NCI-H748 (cell line): ENCODE results near the gene NAT14.
A peak's percentile ranks its signal among the peaks of the same experiment; 100 is the strongest.
"Not testable (repeated sequence)": the region's sequence is repeated elsewhere in the genome, so short reads cannot be mapped to it uniquely, and the experiment has no call there.

Experiments
- DNase-seq: peaks from one replicate; lab custom pipeline; 2025; ENCODE audit not compliant: unreplicated experiment; lab: John Stamatoyannopoulos, UW

Gene NAT14, protein sequence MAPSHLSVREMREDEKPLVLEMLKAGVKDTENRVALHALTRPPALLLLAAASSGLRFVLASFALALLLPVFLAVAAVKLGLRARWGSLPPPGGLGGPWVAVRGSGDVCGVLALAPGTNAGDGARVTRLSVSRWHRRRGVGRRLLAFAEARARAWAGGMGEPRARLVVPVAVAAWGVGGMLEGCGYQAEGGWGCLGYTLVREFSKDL

DNA sequence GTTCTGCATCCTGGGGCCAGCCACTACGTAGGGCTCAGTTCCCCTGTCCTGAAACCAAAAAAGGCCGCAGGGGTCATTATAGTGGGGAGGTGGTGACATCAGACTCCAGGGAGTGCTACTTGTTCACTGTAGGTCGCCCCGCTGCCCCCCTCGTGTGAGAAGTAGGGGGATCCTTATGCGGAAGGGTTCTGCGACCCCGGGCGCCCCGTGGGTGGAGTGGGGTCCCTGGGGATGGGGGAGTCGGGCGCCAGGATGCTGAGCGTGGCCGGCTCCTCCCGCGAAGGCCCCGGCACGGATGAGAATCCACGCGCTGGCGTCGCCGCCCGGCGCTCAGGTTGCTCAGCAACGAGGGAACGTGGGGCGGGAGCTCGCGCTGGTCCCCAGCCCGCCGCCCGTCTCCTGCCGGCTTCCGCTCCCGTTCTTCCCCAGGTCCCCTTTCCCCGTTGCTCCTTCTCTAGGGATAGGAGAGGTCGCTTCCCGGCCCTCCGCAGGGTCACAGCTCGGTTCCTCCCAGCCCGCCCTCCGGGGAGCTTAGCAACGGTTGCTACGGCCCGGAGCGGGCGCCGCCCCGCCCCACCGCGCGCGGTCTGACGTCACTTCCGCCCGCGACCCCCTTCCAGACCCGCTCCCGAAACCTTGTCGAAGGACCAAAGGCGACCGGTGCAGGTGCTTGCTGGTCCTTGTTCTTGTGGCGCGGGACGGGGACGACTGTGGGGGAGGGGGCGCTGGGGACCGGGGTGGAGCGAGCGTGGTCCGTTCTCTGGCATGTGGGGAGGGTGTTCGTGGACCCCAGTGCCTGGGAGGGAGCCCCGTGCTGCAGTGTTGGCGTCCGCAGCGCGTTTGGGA, at the start of gene NAT14:
Gene NAT14 (plus strand): TSS at position 596 of the 846 bp plus-strand sequence. CDS start 521 bp downstream, outside the sequence.
- peak; percentile 89 for DNase-seq

DNA sequence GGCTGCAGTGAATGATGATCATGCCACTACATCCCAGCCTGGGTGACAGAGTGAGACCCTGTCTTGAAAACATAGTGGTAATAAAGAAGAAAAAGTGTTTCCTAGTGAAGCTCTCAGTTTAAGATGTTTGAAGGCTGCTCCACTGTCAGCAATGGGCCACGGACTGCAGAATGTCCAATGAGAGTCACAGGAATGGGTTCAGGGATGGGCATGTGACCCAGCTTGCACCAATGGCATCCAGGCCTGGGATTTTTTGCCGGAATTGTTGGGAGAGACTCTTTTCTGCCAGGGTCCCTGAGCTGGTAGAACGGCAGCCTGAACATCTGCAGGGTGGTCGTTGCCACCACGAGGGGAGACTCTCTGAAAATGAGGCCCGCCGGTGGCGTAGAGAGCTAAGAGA, 48.1 kb upstream of the NAT14 start:
- DNase-seq: no peak

DNA sequence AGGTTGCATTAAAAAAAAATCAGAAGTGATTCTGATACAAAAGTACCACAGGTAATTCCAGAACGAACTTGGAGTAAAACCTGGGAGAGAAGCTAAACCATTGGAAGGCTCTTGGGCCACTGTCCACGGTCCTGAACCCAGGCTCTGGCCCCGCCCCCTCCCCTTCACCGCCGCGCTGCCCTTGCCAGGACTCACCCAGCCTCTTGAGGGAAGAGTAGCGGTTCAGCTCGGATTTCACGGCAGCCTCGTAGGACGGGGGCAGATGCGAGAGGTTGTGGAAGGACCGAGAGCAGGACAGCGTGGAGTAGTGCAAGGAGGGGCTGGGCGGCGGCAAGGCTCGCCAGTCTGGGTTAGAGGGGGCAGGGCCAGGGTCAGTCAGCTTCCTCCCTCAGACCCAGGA, 47.6 kb upstream of the NAT14 start:
- DNase-seq: peak; percentile 44

DNA sequence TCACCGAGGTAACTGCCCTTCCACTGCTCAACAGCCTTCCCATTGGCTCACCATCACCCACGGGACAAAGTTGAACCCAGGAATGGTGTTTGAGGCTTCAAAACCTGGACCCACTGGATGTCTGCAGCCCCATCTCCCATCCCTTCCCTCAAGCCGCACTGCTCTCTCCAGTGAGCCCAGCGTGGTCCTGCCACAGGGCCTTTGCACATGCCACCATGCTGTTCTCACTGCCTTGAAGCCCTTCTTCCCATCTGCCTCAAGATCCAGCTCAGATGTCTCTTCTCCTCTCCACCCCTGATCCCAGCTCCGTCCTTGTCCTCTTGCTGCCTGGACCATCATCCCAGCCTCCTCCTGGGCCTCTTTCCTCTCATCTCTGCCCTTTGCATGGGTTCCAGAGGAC, 45.9 kb upstream of the NAT14 start:
- no peak for DNase-seq

DNA sequence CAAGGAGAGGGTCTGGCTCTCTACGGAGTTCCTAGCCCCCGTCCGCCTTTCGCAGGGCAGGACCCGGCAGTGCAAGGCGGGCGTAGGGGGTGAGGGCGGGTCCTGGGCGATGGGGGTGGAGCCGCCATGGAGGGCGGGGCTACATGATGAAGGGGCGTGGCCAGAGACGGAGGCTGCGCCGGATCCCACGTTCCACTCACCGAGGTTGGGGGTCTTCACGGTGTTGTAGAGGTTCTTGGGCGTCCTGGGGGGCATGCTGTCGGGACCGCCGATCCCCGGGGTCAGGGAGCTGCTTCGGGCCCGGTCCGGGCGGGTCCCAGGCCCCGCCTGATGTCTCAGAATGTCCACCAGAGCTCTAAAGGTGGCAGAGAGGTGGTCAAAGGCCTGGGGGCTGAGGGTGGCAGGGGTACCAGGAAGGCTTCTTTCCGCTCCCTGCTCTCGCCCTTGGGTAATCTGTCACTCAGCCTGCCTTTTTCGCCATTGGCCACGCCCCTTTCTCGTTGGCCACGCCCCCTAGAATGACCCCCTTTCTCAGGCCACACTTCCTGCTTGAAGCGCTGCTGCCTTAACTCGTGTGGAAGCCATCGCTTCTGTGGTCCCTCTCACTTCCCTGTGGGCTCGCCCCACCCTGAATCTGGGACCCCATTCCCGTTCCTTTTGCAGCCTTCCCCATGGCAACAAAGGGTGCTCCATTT, 44.4 kb upstream of the NAT14 start:
- no peak for DNase-seq

DNA sequence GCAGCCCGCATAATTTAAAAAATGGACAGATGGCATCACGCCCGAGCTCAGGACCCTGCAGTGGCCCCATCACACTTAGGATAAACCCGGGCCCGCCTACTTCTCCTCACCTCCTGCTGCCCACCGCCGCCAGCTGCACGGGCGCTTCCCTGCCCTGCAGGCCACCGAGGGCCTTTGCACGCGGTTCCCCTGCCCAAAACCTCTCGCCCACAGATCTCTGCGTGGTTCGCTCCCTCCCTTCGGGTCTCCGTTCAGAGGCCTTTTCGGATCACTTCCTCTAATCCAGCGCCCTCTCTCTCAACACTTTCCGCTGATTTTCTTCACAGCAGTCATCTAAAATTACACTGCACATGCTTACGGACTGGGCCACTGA, 43.7 kb upstream of the NAT14 start:
- DNase-seq: no peak

DNA sequence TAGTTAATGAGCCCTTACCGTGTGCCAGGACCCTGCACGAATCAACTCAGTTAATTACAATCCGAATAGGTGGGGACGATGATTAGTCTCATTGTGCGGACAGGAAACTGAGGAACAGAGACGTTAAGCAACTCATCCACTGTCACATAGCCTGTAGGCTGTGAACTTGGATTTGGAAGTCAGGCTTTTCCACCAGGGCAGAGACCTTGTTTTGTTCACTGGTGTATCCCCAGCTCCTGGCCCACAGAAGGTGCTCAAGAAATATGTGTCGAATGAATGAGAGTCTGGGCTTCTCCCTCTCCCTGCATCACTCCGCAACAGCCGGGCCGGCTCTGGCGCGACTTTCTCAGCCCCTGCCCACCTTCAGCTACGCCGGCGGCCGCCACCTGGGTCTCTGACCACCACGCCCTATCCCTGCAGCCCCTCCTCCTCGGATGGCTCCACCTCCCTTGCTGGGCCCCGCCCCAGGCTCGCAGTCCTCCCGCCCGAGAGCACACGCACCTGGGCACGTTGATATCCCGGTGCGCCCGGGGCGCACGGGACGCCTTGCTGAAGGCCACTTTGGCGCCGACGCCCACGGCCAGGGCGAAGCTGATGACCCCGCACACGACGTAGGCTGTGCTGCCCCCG, 43.2 kb upstream of the NAT14 start:
- peak; percentile 88 for DNase-seq

DNA sequence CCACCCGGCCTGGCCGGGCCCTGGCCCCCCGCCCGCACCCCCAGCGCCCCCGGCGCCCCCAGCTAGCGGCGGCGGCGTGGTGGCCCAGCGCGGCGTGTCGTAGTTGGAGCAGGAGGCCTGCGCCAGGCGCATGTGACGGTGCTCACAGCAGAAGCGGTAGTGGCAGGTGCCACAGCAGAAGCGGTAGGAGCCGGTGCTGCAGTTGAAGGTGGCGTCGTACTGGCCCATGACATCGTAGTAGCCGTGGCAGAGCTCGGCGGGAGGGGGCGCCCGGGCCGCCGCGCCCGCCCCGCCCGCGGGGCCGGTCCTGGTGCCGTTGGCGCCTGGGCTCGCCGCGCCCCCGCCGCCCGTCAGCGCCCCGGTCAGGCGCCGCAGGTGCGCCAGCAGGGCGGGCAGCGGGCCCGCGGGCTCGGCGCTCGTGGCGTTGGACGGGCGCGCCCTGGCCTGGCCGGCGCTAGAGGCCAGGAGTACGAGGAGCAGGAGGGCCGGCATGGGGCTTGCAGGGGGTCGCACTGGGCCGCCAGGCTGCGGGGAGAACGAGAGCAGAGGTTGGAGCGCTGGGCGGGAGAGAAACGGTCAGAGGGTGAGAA, 42.5 kb upstream of the NAT14 start:
- DNase-seq: peak; percentile 77

DNA sequence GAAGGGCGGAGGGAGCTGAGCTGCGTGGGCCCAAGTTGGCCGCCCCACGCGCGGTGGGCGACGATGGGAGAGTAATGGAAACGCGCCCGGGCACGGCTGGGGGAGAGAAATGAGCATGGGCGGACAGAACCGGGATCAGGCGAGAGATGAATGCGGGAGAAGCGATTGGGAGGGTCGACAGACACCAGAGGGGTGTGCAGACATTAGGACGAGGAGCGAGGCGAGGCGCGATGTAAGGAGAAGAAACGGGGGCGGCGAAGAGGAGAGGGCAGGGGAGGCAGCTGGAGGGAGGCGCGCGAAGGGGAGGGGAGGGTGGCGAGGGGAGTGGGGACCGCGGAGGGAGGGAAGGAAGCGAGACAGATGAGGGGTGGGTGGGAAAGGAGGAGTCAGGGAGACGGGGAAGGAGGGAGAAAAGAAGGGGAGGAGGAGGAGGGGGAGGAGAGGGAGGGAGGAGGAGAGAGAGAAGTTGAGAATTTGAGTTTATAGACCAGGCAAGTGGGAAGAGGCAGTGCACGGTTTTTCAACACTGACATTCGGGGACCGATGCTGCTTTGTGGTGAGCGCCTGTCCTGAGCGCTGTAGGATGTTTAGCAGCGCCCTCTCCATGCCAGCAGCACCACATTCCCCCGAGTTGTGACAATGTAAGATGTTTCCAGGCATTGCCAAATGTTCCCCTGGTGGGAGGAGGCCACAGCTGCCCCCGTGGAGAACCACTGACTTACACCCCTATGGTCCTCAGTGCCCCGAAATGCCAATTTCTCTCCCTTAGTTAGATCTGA, 41.8 kb upstream of the NAT14 start, which contains the start of gene SHISA7:
Gene SHISA7 (minus strand): TSS at position 256 of the 779 bp plus-strand sequence. CDS start 437 bp downstream, outside the sequence.
- peak; percentile 75 for DNase-seq

DNA sequence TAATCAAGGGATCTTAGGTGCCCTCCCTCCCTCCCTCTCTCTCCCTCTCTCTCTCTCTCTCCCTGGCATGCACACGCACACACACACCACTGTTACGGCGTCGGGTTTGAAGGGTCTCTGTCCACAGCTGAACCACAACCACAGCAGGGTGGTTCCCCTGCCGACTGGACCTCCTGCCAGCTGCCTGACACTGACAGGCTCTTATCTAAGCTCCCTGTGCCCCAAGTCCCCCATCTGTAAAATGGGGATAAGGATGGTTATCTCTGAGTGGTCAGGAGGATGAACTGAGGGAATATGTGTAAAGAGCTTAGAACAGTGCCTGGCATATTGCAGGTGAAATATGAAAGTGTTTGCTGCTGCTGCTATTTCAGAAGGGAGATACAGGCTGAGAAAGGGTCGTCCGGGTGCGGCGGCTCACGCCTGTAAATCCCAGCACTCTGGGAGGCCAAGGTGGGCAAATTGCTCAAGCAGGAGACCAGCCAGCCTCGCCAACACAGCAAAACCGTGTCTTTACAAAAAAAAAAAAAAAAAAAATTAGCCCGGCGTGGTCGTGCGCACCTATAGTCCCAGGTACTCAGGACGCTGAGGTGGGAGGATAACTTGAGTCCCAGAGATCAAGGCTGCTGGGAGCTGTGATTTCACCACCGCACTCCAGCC, 41.0 kb upstream of the NAT14 start:
- DNase-seq: no peak

DNA sequence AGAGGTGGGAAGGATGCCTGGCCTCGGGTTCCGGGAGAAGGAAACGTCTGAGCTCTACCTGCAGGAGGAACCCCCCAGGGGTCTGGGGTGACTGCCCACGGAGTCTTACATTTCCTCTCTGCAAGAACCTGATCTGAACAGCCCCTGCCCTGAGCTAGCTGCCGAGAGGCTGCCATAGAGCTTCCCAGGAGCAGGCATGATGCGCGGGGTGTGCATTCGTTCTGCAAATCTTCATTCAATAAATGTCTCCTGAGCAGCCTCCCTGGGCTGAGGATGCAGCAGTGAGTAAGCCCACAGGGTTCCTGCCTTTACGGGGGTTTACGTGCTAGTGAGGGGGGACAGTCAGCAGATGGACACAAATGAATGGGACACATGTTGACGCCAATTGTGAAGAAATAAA, 40.3 kb upstream of the NAT14 start:
- DNase-seq: no peak

DNA sequence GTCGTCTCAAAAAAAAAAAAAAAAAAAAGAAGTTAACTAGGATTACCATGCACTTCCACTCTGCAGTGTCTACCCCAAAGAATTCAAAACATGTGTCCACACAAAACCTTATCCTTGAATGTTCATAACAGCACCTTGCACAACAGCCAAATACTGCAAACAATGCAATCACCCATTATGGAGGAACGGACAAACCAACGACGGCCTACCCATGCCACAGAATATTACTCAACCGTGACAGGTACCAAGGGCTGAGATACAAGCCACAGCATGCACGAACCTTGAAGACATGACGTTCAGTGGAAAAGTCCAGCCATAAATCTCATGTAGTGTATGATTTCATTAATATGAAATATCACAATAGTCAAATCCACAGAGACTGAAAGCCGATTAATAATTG, 38.9 kb upstream of the NAT14 start:
- DNase-seq: no peak

DNA sequence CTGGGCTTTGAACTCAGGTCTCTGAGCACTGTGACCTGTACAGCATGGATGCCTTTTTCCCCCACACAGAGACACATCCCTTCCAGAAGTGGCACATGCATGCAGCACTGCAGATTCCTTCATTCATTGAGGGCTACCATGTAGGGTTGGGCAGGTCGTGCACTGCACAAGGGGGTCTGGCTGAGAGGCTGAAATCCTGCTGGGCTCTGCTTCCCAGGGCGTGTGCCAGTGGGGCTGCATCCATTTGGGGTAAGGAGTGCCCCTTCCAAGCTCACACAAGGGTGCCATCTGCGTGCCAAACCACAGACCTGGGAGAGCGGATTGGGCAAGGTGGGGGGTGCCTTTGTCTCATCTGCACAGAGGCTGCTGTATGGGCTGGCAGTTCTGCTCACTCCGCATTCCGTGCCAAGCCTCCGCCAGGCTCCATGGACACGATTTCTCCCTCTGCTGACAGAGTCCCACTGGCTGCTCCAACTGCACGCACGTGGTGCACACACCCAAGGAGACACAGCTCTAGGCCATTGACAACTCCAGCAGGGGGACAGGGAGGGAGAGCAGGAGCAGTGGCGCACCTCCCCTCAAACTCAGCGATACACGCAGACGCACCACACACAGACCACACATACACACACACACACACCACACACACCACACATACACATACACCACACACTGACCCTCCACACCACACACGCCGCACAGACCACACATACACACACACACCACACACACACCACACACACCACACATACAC, 37.4 kb upstream of the NAT14 start:
- peak; percentile 80 for DNase-seq

DNA sequence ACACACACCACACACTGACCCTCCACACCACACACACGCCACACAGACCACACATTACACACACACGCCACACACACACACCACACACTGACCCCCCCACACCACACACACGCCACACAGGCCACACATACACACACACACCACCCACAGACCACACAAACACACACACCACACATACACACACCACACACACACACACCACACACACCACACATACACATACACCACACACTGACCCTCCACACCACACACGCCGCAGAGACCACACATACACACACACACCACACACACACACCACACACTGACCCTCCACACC, 36.9 kb upstream of the NAT14 start:
- DNase-seq: not testable (repeated sequence)

DNA sequence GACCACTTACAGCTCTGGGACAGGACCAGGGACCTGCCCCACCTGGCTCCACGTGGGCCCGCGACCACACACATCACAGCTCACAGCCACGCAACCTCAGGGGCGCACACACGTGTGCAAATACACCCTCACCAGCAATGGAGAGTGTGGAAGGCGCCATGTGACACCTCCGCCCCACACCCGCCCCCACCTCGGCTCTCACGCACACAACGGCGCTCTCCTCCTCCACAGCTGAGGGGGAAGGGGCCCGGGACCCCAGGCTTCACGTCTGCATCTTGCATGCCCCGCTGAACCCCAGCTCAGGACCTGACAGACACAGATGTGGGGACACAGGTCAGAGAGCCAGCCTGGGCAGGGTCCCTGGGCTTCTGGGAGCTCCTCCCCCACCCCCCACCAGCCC, 35.5 kb upstream of the NAT14 start:
- DNase-seq: no peak

DNA sequence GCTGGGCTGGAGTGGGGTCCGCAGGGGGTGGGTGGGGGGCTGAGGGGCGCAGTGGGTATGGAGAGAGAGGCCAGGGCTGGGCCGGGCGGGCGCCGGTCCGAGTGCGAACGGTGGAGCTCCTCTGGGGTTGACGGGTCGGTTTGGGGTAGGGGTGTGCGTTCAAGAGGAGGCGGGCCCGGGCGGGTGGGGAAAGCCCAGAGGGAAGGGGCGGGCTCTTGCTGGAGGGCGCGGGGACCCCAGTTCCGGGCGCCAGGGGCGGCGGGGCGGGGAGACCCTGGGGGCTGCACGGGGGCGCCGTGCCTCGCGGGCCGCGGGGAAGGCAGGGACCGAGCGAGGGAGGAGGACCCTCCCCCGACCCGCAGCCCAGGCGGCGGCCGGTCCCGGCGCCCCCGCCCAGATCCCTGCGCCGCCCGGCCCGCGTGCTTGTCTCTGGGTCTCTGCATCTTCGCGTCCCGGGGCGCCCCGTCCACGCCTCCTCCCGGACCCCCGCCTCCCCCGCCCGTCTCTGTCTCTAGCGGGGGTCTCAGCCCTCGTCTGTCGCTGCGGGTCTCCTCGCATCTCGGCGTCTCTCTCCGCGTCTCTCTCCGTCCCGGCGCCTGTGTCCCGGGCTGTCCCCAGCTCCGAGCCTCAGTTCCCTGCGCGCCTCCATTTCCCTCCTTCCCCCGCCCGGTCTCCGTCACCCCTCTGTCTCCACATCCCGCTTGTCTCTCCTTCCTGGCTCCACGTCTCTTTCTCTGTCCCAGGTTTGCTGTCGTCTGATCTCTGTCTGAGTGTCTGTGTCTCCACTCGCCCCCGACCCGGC, 33.6 kb upstream of the NAT14 start:
- no peak for DNase-seq

DNA sequence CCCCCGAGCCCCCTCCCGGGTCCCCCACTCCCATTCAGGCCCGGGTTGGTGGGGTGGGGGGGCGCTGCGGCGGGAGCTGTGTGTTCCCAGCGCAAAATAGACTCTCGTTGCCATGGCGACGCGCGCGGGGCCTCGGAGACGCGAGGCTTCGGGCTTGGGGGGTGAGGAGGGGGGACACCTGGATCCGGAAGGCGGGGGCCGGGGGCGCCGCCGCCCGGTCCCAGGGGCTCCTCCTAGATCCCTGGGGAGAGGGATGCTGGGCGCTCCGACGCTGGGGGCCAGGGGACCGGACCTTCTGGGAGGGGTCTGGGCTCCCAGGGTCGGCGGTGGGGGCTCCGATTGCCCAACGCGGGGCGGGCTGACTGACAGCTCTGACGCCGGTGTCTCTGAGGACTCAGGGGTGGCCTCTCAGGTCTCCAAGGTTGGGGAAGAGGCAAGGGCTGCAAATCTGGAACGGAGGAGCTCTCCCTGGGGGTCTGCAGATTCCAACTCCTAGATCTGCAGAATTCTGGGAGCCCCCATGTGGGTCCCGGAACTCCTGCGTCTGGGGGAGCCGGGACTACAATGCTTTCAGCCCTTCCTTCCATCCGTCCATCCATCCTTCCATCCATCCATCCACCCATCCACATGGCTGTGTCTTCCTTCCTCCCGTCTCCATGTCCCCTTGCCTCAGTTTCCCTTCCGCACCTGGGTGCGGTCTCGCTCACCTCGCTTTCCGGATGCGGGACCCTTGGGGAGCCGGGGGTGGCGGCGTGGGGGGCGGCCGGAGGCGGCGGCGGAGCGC, 32.8 kb upstream of the NAT14 start:
- peak; percentile 78 for DNase-seq
